ENCODE results near the gene PTPRR. TPM values are rescaled to one million over a fixed set of nuclear protein-coding genes. Genes with fewer than 3 reads are reported as not detected.

PTPRR gene
- total RNA-seq, 2 experiments from 2014 or later: not detected

DNA sequence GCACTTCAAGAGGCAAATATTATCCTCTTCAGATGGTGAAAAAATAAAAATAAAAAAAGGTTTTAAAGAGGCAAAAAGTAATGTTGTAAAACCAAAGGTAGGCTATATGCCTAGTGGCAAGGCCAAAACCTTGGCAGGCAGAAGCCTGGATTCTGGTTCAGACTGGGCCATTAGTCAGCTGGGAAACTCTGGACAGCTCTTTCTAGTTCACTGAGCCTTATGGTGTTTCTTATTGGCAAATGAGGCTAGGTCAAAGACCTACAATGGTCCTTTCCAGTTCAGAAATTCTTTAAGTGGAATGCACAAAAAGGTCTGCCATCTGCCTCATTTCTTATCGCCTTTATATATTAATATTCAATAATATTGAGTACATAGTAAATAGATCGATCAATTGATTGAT is 327.9 kb downstream of the PTPRR start:
- Histone ChIP-seq H3K4me2 (ENCODE audit: low read length) (no peak overlapping the region), H3K9me3 (ENCODE audit: low read length) (no peaks in the 10 kb centered on the region), H3K27ac (ENCODE audit: low read depth, low read length, poor library complexity, severe bottlenecking) (no peak overlapping the region), H3K9me2 (ENCODE audit: insufficient read depth, low read length) (no peaks in the 10 kb centered on the region), H3K4me1 (ENCODE audit: insufficient read depth, low read length, poor library complexity, severe bottlenecking) (no peaks in the 10 kb centered on the region), H3K4me3 (ENCODE audit: low read depth, low read length, poor library complexity, severe bottlenecking) (no peak overlapping the region), H3K79me2 (ENCODE audit: insufficient read depth, low read depth, low read length) (no peaks in the 10 kb centered on the region), H4K20me1 (ENCODE audit: insufficient read depth, low read length) (no peaks in the 10 kb centered on the region), H3K36me3 (ENCODE audit: insufficient read depth, low read length) (no peaks in the 10 kb centered on the region), H2AFZ (ENCODE audit: low read length) (no peak overlapping the region)
- no TSS peak for BruUV-seq (replicated peaks)
- ChIA-PET CTCF (ENCODE audit: unreplicated experiment) (no interaction called here), POLR2A (interaction anchor here (0.6 kb wide), 1 partner anchor 751 kb away, joined by 7 read pairs; no protein-coding TSS in a partner anchor)
- TF ChIP-seq, protein P1, sequence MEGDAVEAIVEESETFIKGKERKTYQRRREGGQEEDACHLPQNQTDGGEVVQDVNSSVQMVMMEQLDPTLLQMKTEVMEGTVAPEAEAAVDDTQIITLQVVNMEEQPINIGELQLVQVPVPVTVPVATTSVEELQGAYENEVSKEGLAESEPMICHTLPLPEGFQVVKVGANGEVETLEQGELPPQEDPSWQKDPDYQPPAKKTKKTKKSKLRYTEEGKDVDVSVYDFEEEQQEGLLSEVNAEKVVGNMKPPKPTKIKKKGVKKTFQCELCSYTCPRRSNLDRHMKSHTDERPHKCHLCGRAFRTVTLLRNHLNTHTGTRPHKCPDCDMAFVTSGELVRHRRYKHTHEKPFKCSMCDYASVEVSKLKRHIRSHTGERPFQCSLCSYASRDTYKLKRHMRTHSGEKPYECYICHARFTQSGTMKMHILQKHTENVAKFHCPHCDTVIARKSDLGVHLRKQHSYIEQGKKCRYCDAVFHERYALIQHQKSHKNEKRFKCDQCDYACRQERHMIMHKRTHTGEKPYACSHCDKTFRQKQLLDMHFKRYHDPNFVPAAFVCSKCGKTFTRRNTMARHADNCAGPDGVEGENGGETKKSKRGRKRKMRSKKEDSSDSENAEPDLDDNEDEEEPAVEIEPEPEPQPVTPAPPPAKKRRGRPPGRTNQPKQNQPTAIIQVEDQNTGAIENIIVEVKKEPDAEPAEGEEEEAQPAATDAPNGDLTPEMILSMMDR (conservative IDR thresholded peaks at IDR 0.05; ENCODE audit: low read length): no peak
- TF ChIP-seq EZH2phosphoT487 (IDR thresholded peaks at IDR 0.05; ENCODE audit: borderline replicate concordance, low read depth, low read length): no peak
- DNase-seq (ENCODE audit: low spot score): no peak
- intact Hi-C loops (cut with micrococcal nuclease; ENCODE audit: unreplicated experiment): no loop called here

DNA sequence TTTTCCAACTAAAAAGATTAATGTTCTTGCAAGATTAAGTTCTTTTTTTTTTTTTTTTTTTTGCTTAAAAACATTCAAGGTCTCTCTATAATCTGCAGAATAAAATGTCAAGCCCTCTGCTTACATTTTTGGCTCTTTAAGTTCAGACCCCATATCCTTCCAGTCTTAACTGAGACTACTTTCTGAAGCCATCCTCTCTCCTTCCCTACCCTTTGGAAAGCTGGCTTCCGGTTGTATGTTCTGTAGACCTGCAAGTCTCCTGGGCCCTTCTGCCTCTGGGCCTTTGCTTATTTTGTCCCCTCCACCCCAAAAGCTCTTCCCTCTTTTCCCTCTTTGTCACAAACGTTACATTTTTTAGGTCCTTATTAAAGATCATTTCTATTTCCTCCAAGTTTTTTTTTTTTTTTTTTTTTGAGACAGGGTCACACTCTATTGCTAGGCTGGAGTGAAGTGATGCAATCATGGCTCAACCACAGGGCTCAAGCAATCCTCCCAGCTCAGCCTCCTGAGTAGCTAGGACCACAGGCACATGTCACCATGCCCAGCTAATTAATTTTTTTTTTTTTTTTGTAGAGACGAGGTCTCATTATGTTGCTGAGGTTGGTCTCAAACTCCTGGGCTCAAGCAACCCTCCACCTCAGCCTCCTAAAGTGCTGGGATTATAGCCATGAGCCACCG is 329.9 kb downstream of the PTPRR start:
- Histone ChIP-seq H4K20me1 (ENCODE audit: insufficient read depth, low read length) (no peaks in the 10 kb centered on the region), H3K36me3 (ENCODE audit: insufficient read depth, low read length) (no peaks in the 10 kb centered on the region), H3K9me2 (ENCODE audit: insufficient read depth, low read length) (no peaks in the 10 kb centered on the region), H3K4me2 (ENCODE audit: low read length) (no peak overlapping the region), H3K9me3 (ENCODE audit: low read length) (no peaks in the 10 kb centered on the region), H3K4me3 (ENCODE audit: low read depth, low read length, poor library complexity, severe bottlenecking) (no peak overlapping the region), H3K4me1 (ENCODE audit: insufficient read depth, low read length, poor library complexity, severe bottlenecking) (no peaks in the 10 kb centered on the region), H3K27ac (ENCODE audit: low read depth, low read length, poor library complexity, severe bottlenecking) (no peak overlapping the region), H3K79me2 (ENCODE audit: insufficient read depth, low read depth, low read length) (no peaks in the 10 kb centered on the region), H2AFZ (ENCODE audit: low read length) (0 out of 2 replicates have a peak overlapping the region, but pooled peaks have one; percentile 35)
- intact Hi-C loops (cut with micrococcal nuclease; ENCODE audit: unreplicated experiment): loop anchor here (1.0 kb wide), 1 partner anchor 129 kb away; no protein-coding TSS in a partner anchor
- DNase-seq (ENCODE audit: low spot score): no peak
- TF ChIP-seq, protein P1 (conservative IDR thresholded peaks at IDR 0.05; ENCODE audit: low read length): no peak
- no peak for TF ChIP-seq EZH2phosphoT487 (IDR thresholded peaks at IDR 0.05; ENCODE audit: borderline replicate concordance, low read depth, low read length)
- ChIA-PET CTCF (ENCODE audit: unreplicated experiment) (interaction anchor here (0.6 kb wide), 1 partner anchor 45 kb away, joined by 3 read pairs; no protein-coding TSS in a partner anchor), POLR2A (interaction anchor here (0.6 to 0.7 kb wide), 3 partner anchors 18 to 798 kb away, joined by 3 to 7 read pairs (median 5); no protein-coding TSS in a partner anchor)
- BruUV-seq (replicated peaks): no TSS peak

DNA sequence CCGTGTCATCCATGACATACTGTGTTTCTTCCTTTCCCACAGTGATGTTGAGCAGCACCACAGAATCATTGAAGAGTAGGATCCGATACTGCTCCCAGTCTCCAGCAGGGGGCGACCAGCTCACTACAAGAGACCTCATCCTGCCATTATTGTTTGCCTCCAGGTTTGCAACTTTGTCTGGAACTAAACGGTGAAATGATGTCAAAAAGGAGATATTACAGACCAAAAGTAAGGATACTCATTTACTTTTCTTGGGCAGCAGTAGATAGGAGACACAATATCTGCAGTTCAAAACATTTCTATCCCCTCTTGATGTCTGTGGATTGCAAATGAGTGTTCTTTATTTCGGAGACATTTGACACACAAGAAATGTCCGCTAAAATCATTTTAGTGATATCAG is 330.5 kb downstream of the PTPRR start:
- Histone ChIP-seq H3K4me2 (ENCODE audit: low read length) (no peak overlapping the region), H3K9me3 (ENCODE audit: low read length) (no peaks in the 10 kb centered on the region), H3K36me3 (ENCODE audit: insufficient read depth, low read length) (no peaks in the 10 kb centered on the region), H3K79me2 (ENCODE audit: insufficient read depth, low read depth, low read length) (no peaks in the 10 kb centered on the region), H4K20me1 (ENCODE audit: insufficient read depth, low read length) (no peaks in the 10 kb centered on the region), H3K27ac (ENCODE audit: low read depth, low read length, poor library complexity, severe bottlenecking) (no peak overlapping the region), H3K4me3 (ENCODE audit: low read depth, low read length, poor library complexity, severe bottlenecking) (no peak overlapping the region), H3K9me2 (ENCODE audit: insufficient read depth, low read length) (no peaks in the 10 kb centered on the region), H3K4me1 (ENCODE audit: insufficient read depth, low read length, poor library complexity, severe bottlenecking) (no peaks in the 10 kb centered on the region), H2AFZ (ENCODE audit: low read length) (peak overlapping the region; percentile 35; the same call in 1 of the 2 replicates)
- ChIA-PET CTCF (ENCODE audit: unreplicated experiment) (interaction anchor here (0.6 kb wide), 1 partner anchor 46 kb away, joined by 3 read pairs; no protein-coding TSS in a partner anchor), POLR2A (interaction anchor here (0.7 kb wide), 1 partner anchor 18 kb away, joined by 5 read pairs; no protein-coding TSS in a partner anchor)
- DNase-seq (ENCODE audit: low spot score): peak; percentile 52
- no peak for TF ChIP-seq EZH2phosphoT487 (IDR thresholded peaks at IDR 0.05; ENCODE audit: borderline replicate concordance, low read depth, low read length)
- TF ChIP-seq, protein P1 (conservative IDR thresholded peaks at IDR 0.05; ENCODE audit: low read length): peak; percentile 92
- intact Hi-C loops (cut with micrococcal nuclease; ENCODE audit: unreplicated experiment): loop anchor here (1.0 kb wide), 1 partner anchor 129 kb away; no protein-coding TSS in a partner anchor
- BruUV-seq (replicated peaks): no TSS peak
